Activated naive CD4-positive, alpha-beta T cell treated with anti-CD3 and anti-CD28 coated beads, Interleukin-2, amount 50 U/mL, for 72 hours (primary cell): Measurements from ENCODE around the gene PGS1. TPM values are rescaled to one million over a fixed set of nuclear protein-coding genes. Genes with fewer than 3 reads are reported as not detected.

ENCODE experiments used
- ATAC-seq, 2 donors: fragments of 150-1000 bp; cut with Tn5 transposase; 2 replicates each; pipeline ENCODE4 v1.10.0; 2021; ENCODE audit warnings: mild to moderate bottlenecking in 2 of 2, moderate library complexity in 2 of 2
- DNase-seq, 2 donors: peaks; one replicate each; pipeline ENCODE4 v3.0.0; 2021 to 2022; ENCODE audit warnings: low spot score in 2 of 2
- H3K27ac Mint-ChIP-seq, 2 donors: one replicate each; pipeline ENCODE4 v1.8.0; 2022; ENCODE audit warnings: mild to moderate bottlenecking in 2 of 2, mixed read lengths in 2 of 2
- H3K36me3 Mint-ChIP-seq, 2 donors: one replicate each; pipeline ENCODE4 v1.8.0; 2022; ENCODE audit warnings: mixed read lengths in 2 of 2
- H3K9me3 Mint-ChIP-seq, 2 donors: one replicate each; pipeline ENCODE4 v1.8.0; 2022; ENCODE audit warnings: mixed read lengths in 2 of 2
- total RNA-seq, 2 donors: library from RNA; stranded (reverse); gene quantifications; one replicate each; pipeline ENCODE4 v1.2.3, GENCODE V29; 2022

The PGS1 gene
- total RNA-seq, 2 donors from 2014 or later, result 63.5 to 122 TPM

DNA sequence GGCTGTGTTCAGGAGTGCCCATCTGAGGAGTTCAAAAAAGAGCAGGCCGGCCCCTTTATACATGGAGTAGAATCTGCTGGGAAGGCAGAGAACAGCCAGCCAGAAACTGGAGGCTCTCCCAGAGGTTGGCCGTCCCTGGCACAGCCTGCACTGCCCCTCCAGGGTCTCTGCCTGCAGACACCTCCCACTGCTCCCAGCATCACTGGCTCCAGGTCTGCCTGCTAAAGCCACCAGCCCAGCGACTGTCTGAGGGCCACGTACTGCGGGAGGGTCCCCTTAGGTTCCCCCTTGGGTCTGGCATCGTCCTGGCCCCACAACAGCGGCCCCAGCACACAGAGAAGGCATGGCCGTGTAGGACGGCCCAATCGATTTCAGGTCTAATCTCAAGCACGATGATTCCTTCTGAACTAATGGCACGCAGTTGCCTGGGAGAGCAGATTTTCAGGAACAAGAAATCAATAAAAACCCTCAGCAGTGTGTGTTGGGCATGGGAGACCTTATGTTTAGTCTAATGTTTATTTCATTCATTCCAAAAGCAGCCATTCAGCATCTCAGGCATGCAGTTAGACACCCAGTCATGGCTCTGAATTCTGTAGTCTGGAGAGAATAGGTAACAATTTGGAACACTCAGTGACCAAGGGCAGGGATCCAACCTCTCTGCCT, 95.6 kb downstream of the PGS1 start:
- Mint-ChIP-seq H3K9me3 (no peaks in the 10 kb centered on the region), H3K36me3 (no peaks in the 10 kb centered on the region), H3K27ac (no peak overlapping the region)
- no peak for DNase-seq
- ATAC-seq, result no peak

Other genes with a start within 250 kb of the PGS1 start
- 100 to 1,000 TPM; 165 to 233 TPM for gene TMC6, start 249.9 kb upstream of the PGS1 start, total RNA-seq
- 100 to 1,000 TPM; 165 to 187 TPM for gene TMC8, start 247.9 kb upstream of the PGS1 start, total RNA-seq
- not detected for gene C17orf99, start 232.3 kb upstream of the PGS1 start, total RNA-seq
- gene SYNGR2, start 210.1 kb upstream of the PGS1 start, total RNA-seq, result 10 to 100 TPM; 84.0 to 92.7 TPM
- gene TK1, start 191.6 kb upstream of the PGS1 start, total RNA-seq, result 100 to 1,000 TPM; 129 to 234 TPM
- gene AFMID, start 191.3 kb upstream of the PGS1 start, total RNA-seq, result 10 to 100 TPM; 27.1 to 60.6 TPM
- 100 to 1,000 TPM in 1 of 2 donors, 10 to 100 TPM in 1; 87.4 to 106 TPM for gene BIRC5, start 164.4 kb upstream of the PGS1 start, total RNA-seq
- gene TMEM235, start 147.0 kb upstream of the PGS1 start, total RNA-seq, result not detected
- 100 to 1,000 TPM; 179 to 182 TPM for gene SOCS3, start 18.6 kb upstream of the PGS1 start, total RNA-seq
- gene DNAH17, start 198.7 kb downstream of the PGS1 start, total RNA-seq, result 1 to 10 TPM in 1 of 2 donors, under 1 TPM in 1; 0.58 to 1.4 TPM